Ectodermal cell (in vitro differentiated cells): Measurements from ENCODE around the gene PNPLA8.
A peak's percentile ranks its signal among the peaks of the same experiment; 100 is the strongest.
"Not testable (repeated sequence)": the region's sequence is repeated elsewhere in the genome, so short reads cannot be mapped to it uniquely, and the experiment has no call there.

Experiments
- H3K27ac ChIP-seq: 2 replicates; pipeline ENCODE4 v1.7.0; 2013; ENCODE audit warnings: mild to moderate bottlenecking, low read depth, low read length; ENCODE audit not compliant: insufficient read depth, poor library complexity, severe bottlenecking
- H3K27me3 ChIP-seq: 2 replicates; pipeline ENCODE4 v1.7.0; 2013; ENCODE audit warnings: mild to moderate bottlenecking, low read length; ENCODE audit not compliant: insufficient read depth, control insufficient read depth, poor library complexity, severe bottlenecking
- H3K36me3 ChIP-seq: one replicate; pipeline ENCODE4 v1.7.0; 2013; ENCODE audit warnings: low read length; ENCODE audit not compliant: control insufficient read depth, insufficient read depth
- H3K4me1 ChIP-seq: one replicate; pipeline ENCODE4 v1.7.0; 2013; ENCODE audit warnings: low read length; ENCODE audit not compliant: control insufficient read depth, insufficient read depth
- H3K4me3 ChIP-seq: 2 replicates; pipeline ENCODE4 v1.7.0; 2013; ENCODE audit warnings: low read depth, low read length, control low read depth; ENCODE audit not compliant: insufficient read depth
- H3K9me3 ChIP-seq: 2 replicates; pipeline ENCODE4 v1.7.0; 2013; ENCODE audit warnings: mild to moderate bottlenecking, low read length, moderate library complexity; ENCODE audit not compliant: control insufficient read depth
- WGBS, 2 experiments: methylation state at CpG; one replicate each; pipeline ENCODE4 v1.1.7; 2013; ENCODE audit warnings: missing lambda C conversion rate in 2 of 2; 5-methylcytosine and 5-hydroxymethylcytosine counted together

Gene PNPLA8

GRCh38 chr7:108533712-108534111, 7.8 kb upstream of the PNPLA8 start:
- Histone ChIP-seq H3K36me3 (no peaks in the 10 kb centered on the region), H3K27me3 (no peaks in the 10 kb centered on the region), H3K4me1 (no peaks in the 10 kb centered on the region), H3K4me3 (no peak overlapping the region), H3K27ac (no peak overlapping the region), H3K9me3 (no peaks in the 10 kb centered on the region)
- WGBS, 2 experiments = 83 to 100% methylated on average over 1 to 2 of the region's 3 CpGs

DNA sequence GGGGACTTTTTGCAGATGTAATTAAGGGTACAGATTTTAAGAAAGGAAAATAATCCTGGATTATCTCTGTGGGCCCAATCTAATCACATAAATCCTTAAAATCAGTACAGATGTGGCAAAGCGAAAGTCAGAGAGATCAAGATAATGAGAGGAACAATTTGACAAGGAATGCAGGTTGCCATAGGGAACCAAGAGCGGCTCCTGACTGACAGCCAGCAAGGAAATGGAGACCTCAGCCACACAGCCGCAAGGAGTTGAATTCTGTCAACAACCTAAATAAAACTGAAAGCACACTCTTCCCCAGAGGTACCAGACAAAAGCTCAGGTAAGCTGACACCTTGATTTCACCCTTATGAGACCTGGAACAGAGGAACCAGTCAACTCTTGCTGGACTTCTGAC, 3.4 kb upstream of the PNPLA8 start:
- Histone ChIP-seq H3K4me3 (no peak overlapping the region), H3K36me3 (no peaks in the 10 kb centered on the region), H3K27me3 (no peaks in the 10 kb centered on the region), H3K27ac (no peak overlapping the region), H3K4me1 (peaks cover 4% of the 10 kb centered on the region), H3K9me3 (no peaks in the 10 kb centered on the region)
- WGBS, 2 experiments = 85 to 87% methylated on average over 3 of the region's 3 CpGs

DNA sequence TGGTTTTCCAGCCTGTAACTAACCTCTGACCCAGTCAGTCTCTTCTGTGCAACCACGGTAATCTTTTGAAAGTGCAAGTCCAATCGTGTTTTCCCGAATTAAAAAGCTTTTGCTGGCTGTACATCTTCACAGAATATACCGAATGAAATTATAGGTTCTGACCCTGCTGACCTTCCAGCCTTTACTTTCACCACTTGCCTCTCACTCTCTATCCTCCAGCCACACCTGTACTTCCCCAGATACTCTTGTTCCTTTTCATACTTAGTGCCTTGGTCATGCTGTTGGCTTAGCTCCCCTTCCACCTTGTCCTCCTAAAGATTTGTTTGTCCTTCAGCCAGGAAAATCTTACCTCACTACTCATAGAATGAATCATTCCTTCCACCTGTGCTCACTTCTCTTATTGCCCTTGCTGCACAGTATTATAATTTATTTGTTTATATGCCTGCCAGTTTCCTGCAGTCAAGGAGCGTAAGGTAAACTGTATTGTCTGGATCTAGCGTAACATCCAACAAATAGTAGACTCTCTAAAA, 2.3 kb upstream of the PNPLA8 start:
- Histone ChIP-seq H3K9me3 (no peaks in the 10 kb centered on the region), H3K4me3 (no peak overlapping the region), H3K36me3 (no peaks in the 10 kb centered on the region), H3K4me1 (peaks cover 11% of the 10 kb centered on the region), H3K27ac (no peak overlapping the region), H3K27me3 (no peaks in the 10 kb centered on the region)
- 94 to 95% methylated on average over 4 of the region's 6 CpGs for WGBS, 2 experiments

DNA sequence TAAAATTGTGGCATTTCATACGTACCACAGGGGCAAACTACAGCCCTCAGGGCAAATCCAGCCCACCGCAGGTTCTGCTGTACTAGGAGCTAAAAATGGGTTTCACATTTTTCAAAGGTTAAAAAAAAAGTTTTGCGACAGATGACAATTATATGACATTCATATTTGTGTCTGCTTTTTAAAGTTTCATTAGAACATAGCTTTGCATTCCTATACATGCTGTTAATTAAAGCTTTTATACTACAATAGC, 758 bp upstream of the PNPLA8 start:
- 4 to 20% methylated on average over 2 to 3 of the region's 3 CpGs for WGBS, 2 experiments
- Histone ChIP-seq H3K27ac (peak overlapping the region; percentile 96), H3K9me3 (no peaks in the 10 kb centered on the region), H3K4me3 (peak overlapping the region; percentile 77), H3K4me1 (peaks cover 17% of the 10 kb centered on the region), H3K36me3 (no peaks in the 10 kb centered on the region), H3K27me3 (no peaks in the 10 kb centered on the region)

- 0 to 1% methylated on average over 21 to 22 of the region's 22 CpGs for WGBS, 2 experiments
- Histone ChIP-seq H3K36me3 (no peaks in the 10 kb centered on the region), H3K4me3 (peak overlapping the region; percentile 77), H3K9me3 (no peaks in the 10 kb centered on the region), H3K27ac (peak overlapping the region; percentile 96), H3K27me3 (no peaks in the 10 kb centered on the region), H3K4me1 (peaks cover 17% of the 10 kb centered on the region)
Measured at GRCh38 chr7:108525327-108525984, 479 bp downstream of the PNPLA8 start.

- no peak overlapping the region for H3K4me3 ChIP-seq
Measured at GRCh38 chr7:108522780-108523179, 3.2 kb downstream of the PNPLA8 start.

DNA sequence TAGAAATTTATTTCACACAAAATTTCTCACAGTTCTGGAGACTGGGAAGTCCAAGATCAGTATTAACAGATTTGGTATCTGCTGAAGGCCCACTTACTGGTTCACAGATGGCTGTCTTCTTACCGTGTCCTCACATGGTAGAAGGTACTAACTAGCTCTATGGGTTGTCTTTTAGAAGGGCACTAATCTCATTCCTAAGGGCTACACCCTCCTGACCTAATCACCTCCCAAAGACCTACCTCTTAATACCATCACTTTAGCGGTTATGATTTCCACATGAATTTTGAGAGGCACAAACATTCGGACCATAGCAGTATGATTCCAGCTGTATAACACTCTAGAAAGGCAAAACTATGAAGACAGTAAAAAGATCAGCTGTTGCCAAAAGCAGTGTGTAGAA, 8.0 kb downstream of the PNPLA8 start:
- Histone ChIP-seq H3K4me3 (no peak overlapping the region), H3K27me3 (no peaks in the 10 kb centered on the region), H3K36me3 (peaks cover 9% of the 10 kb centered on the region), H3K9me3 (no peaks in the 10 kb centered on the region), H3K27ac (no peak overlapping the region), H3K4me1 (peaks cover 7% of the 10 kb centered on the region)
- WGBS, 2 experiments = 93 to 96% methylated on average over 3 of the region's 3 CpGs

More at GRCh38 chr7:108522780-108523179, 3.2 kb downstream of the PNPLA8 start:
- WGBS, 2 experiments = 80 to 89% methylated on average over 2 of the region's 2 CpGs
- Histone ChIP-seq H3K27me3 (no peaks in the 10 kb centered on the region), H3K9me3 (no peaks in the 10 kb centered on the region), H3K36me3 (peaks cover 4% of the 10 kb centered on the region), H3K4me1 (peaks cover 17% of the 10 kb centered on the region), H3K27ac (no peak overlapping the region)

DNA sequence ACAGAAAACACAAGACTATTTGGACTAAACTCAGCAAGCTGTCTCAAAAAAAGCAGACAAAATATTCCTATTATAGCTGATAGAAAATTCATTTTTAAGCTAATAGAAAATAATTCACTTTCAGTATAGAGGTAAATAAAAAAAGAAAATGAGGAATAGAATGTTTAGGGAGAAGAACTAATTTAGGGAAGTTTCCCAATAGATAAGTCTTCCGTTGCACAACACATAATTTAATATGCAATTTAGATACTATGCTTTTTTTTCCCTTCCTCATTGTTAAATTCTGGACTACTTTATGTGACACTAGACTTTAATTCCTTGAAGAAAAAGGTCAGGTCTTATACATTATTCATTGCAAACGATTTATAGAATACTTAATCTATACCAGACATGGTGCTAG, 10.3 kb downstream of the PNPLA8 start:
- Histone ChIP-seq H3K4me3 (no peak overlapping the region), H3K36me3 (peaks cover 9% of the 10 kb centered on the region), H3K27me3 (no peaks in the 10 kb centered on the region), H3K9me3 (no peaks in the 10 kb centered on the region), H3K4me1 (no peaks in the 10 kb centered on the region), H3K27ac (no peak overlapping the region)
- 95 to 100% methylated on average over 1 to 2 of the region's 2 CpGs for WGBS, 2 experiments

DNA sequence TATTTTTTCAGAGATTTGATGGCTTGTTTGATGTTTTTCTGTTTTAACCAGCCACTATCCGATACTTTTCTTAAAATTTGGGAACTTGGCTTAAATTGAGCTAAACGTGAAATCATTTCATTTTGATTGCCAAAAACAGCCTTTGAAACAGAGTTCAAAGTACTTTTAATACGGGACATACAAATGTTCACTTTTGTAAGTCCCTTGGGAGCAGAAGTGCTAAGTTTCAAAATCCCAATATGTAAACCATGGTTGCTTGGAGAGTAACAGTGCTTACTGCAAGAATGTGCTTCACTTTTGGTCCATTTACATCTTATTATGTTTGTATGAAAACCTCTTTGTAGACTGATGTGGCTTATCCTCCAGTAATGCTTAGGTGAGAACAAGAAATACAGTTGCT, 10.9 kb downstream of the PNPLA8 start:
- Histone ChIP-seq H3K27ac (no peak overlapping the region), H3K4me3 (no peak overlapping the region), H3K4me1 (no peaks in the 10 kb centered on the region), H3K36me3 (peaks cover 9% of the 10 kb centered on the region), H3K9me3 (no peaks in the 10 kb centered on the region), H3K27me3 (no peaks in the 10 kb centered on the region)
- WGBS, 2 experiments = 92 to 98% methylated on average over 3 of the region's 3 CpGs

DNA sequence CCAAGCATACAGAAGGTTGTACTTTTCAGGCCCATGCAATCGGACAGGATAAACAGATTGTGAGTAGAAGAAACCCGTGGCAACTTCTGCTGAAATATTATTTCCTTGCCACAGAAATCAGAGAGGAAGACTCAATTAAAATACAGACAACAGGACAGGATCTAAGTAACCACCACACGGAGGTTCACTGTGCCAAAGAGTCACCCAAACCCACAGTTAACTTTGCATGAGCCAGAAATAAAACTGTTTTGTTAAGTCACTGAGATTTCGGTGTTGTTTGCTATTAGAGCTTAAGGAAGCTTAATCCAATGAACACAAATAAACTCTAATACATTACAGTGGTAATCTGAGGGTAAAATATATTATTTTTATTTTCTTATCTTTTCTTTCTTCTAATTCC, 14.0 kb downstream of the PNPLA8 start:
- 97 to 98% methylated on average over 3 to 4 of the region's 4 CpGs for WGBS, 2 experiments
- H3K27ac ChIP-seq = no peak overlapping the region
- no peaks in the 10 kb centered on the region for H3K4me1 ChIP-seq
- H3K27me3 ChIP-seq = no peaks in the 10 kb centered on the region
- H3K4me3 ChIP-seq = no peak overlapping the region
- H3K36me3 ChIP-seq = no peaks in the 10 kb centered on the region
- no peaks in the 10 kb centered on the region for H3K9me3 ChIP-seq

GRCh38 chr7:108504576-108504975, 21.4 kb downstream of the PNPLA8 start:
- H3K4me1 ChIP-seq, H3K36me3 ChIP-seq, H3K27ac ChIP-seq, H3K27me3 ChIP-seq, H3K4me3 ChIP-seq, H3K9me3 ChIP-seq: not testable (repeated sequence)
- 73 to 89% methylated on average over 2 to 3 of the region's 3 CpGs for WGBS, 2 experiments
